Esophagus squamous epithelium (tissue), 5 donors: ENCODE measurements around the gene STARD13. TPM values are rescaled to one million over a fixed set of nuclear protein-coding genes. Genes with fewer than 3 reads are reported as not detected.

Source experiments
- DNase-seq: peaks from one replicate; lab custom pipeline; 2025; lab: John Stamatoyannopoulos, UW
- H3K27ac ChIP-seq, 4 donors: fragments of 200-600 bp; sonication (generic); one replicate each; pipeline ENCODE4 v1.5.1; 2016 to 2019; ENCODE audit warnings: mild to moderate bottlenecking in 1 of 4
- H3K27me3 ChIP-seq, 4 donors: fragments of 200-600 bp; sonication (generic); 1 replicate in 3 of 4; 2 replicates in 1 of 4; pipeline versions ENCODE4 v1.5.1 to v1.6.0; 2017 to 2021; ENCODE audit warnings: antibody characterized with exemption in 1 of 4
- H3K36me3 ChIP-seq, 3 donors: fragments of 200-600 bp; sonication (generic); one replicate each; pipeline ENCODE4 v1.5.1; 2016 to 2019
- H3K4me1 ChIP-seq, 3 donors: fragments of 200-600 bp; sonication (generic); one replicate each; pipeline ENCODE4 v1.5.1; 2017 to 2019
- H3K4me3 ChIP-seq, 4 donors: fragments of 200-600 bp; sonication (generic); 1 replicate in 3 of 4; 2 replicates in 1 of 4; pipeline ENCODE4 v1.5.1; 2016 to 2019; ENCODE audit warnings: mild to moderate bottlenecking in 2 of 4, moderate library complexity in 1 of 4
- H3K9me3 ChIP-seq, 3 donors: fragments of 200-600 bp; sonication (generic); one replicate each; pipeline ENCODE4 v1.5.1; 2016 to 2019
- CTCF ChIP-seq, 6 experiments: fragments of 450-650 bp in 4 of 6; fragments of 200-600 bp in 2 of 6; sonication (generic) in 2 of 6; IDR thresholded peaks; one replicate each; pipeline ENCODE4 v1.5.1; 2016 to 2019; ENCODE audit warnings: antibody characterized with exemption in 6 of 6, mild to moderate bottlenecking in 4 of 6, moderate library complexity in 4 of 6
- POLR2A ChIP-seq, 4 donors: fragments of 450-650 bp; IDR thresholded peaks; one replicate each; pipeline ENCODE4 v1.6.1; 2017; ENCODE audit warnings: antibody characterized with exemption in 4 of 4, mild to moderate bottlenecking in 4 of 4, moderate library complexity in 3 of 4
- WGBS, 2 donors: methylation state at CpG; one replicate each; pipeline ENCODE4 v1.1.5; 2018; 5-methylcytosine and 5-hydroxymethylcytosine counted together
- intact Hi-C: fragments of 100-400 bp; cut with DNase I; formaldehyde crosslinking; loops from one replicate; pipeline ENCODE4 v1.15.0; 2022
- total RNA-seq, 4 donors: library from RNA; depleted of rRNA; stranded (reverse); fragments of >200 nt; gene quantifications; one replicate each; pipeline ENCODE4 v1.1.0, GENCODE V29; 2016
- donor health status: DM: yes; HTN: yes; CAD: no.

The STARD13 gene
- total RNA-seq, 4 donors from 2014 or later, result 1.3 to 18.7 (median 4.4) TPM

GRCh38 chr13:33322543-33322809 lies 36.9 kb upstream of the STARD13 start:
- WGBS, 2 donors, result 66 to 73% methylated on average over 5 of the region's 5 CpGs
- TF ChIP-seq POLR2A (IDR thresholded peaks at IDR 0.05) (no peak), CTCF (IDR thresholded peaks at IDR 0.05) (no peak)
- peaks cover 0 to 8% (median 7%) of the 10 kb centered on the region in 3 donors for H3K4me1 ChIP-seq
- DNase-seq, result no peak
- no peaks in the 10 kb centered on the region for H3K27me3 ChIP-seq
- H3K9me3 ChIP-seq, result no peaks in the 10 kb centered on the region
- intact Hi-C loops, result no loop called here
- no peaks in the 10 kb centered on the region for H3K36me3 ChIP-seq
- H3K4me3 ChIP-seq, result peak overlapping the region in 1 of 4 donors; percentile 46
- peak overlapping the region in 3 of 4 donors; percentile 64 to 75 (median 71) for H3K27ac ChIP-seq

DNA sequence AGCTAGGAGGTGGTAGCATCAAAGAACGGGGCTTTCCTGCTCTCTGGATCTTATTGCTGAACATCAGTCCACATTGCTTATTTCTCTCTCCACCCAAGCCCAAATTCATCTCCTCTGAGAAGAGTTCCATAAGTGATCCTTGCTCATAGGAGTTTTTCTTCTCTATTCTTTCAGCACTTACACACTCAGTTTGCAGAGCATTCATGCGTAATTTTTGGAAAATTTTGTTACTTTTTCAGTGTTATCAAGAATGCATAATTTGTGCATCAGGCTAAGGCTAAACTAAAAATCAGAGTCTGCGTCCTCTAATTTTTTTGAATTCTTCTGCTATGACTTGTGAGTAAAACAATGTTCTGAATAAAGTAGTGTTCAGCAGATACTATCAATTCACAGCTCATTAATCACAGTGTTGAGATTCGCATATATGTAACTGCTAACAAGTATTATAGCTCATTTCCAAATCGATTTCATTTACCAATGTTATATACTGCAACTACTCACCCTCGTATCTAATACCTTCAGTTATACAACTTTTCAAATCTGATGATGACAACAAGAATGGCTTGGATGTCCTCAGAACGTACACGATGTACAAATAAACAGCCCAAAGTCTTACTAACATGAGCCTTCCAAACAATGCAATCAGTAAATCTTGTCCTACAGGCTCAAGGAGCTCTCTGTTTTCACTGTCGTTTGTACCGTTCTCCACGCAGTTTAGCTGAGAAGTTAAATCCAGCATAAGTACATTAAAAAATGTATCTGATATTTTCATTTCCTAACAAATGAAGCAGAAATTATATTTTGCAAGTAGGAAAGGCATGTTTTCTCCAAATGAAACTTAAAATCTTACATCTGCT lies 36.4 kb upstream of the STARD13 start:
- Histone ChIP-seq H3K36me3 (no peaks in the 10 kb centered on the region), H3K27ac (peak overlapping the region in 3 of 4 donors; percentile 64 to 75 (median 71)), H3K27me3 (no peaks in the 10 kb centered on the region), H3K9me3 (no peaks in the 10 kb centered on the region), H3K4me3 (peak overlapping the region in 1 of 4 donors; percentile 46), H3K4me1 (peaks cover 0 to 8% (median 7%) of the 10 kb centered on the region in 3 donors)
- TF ChIP-seq CTCF (IDR thresholded peaks at IDR 0.05) (no peak), POLR2A (IDR thresholded peaks at IDR 0.05) (no peak)
- no peak for DNase-seq
- intact Hi-C loops, result no loop called here
- WGBS, 2 donors, result 60 to 63% methylated on average over 11 of the region's 11 CpGs

DNA sequence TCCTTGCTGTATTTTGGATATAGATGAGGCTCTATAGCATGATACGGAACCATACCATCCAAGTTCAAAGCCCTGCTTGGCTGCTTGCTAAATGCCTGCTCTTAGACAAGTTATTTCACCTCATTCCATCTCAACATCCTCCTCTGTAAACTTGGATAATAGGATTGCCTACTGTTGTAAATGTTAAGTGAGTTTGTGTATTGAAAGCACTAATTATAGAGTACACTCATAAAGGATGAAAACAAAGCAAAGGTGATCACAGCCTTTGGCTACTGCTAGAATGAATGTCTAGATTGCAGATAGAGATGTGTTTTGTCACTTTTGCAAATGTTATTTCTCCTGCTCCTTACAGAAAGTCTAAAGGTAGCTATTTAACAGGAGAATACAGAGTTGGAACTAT lies 34.3 kb upstream of the STARD13 start:
- intact Hi-C loops, result no loop called here

DNA sequence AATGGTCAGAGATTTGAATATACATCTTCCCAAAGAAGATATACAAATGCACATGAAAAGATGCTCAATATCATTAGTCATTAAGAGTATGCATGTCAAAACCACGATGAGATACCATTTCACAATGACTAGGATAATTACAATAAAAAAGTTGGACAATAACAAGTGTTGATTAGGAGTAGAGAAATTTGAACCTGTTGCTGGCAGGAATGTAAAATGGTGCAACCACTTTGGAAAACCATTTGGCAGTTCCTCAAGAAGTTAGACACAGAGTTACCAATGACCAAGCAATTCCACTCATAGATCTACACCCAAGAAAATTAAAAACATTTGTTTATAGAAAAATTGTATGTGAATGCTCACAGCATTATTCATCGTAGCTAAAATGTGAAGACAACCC lies 33.2 kb upstream of the STARD13 start:
- TF ChIP-seq POLR2A (IDR thresholded peaks at IDR 0.05) (no peak), CTCF (IDR thresholded peaks at IDR 0.05) (no peak)
- no peak for DNase-seq
- Histone ChIP-seq H3K36me3 (no peaks in the 10 kb centered on the region), H3K9me3 (no peaks in the 10 kb centered on the region), H3K4me3 (no peak overlapping the region), H3K4me1 (peaks cover 0 to 8% (median 3%) of the 10 kb centered on the region in 3 donors), H3K27ac (no peak overlapping the region), H3K27me3 (no peaks in the 10 kb centered on the region)
- 57 to 67% methylated on average over 2 of the region's 2 CpGs for WGBS, 2 donors
- intact Hi-C loops, result no loop called here

More for the DNA sequence above, 34.3 kb upstream of the STARD13 start:
- Histone ChIP-seq H3K27me3 (no peaks in the 10 kb centered on the region), H3K4me3 (no peak overlapping the region), H3K36me3 (no peaks in the 10 kb centered on the region), H3K27ac (no peak overlapping the region), H3K4me1 (peaks cover 0 to 8% (median 7%) of the 10 kb centered on the region in 3 donors), H3K9me3 (no peaks in the 10 kb centered on the region)
- no peak for DNase-seq
- TF ChIP-seq CTCF (IDR thresholded peaks at IDR 0.05) (no peak), POLR2A (IDR thresholded peaks at IDR 0.05) (no peak)
- 96 to 100% methylated on average over 1 of the region's 1 CpG for WGBS, 2 donors

- no peak overlapping the region for H3K27ac ChIP-seq
- H3K4me3 ChIP-seq, result no peak overlapping the region
- H3K36me3 ChIP-seq, result no peaks in the 10 kb centered on the region
- 69 to 74% methylated on average over 3 of the region's 3 CpGs for WGBS, 2 donors
- intact Hi-C loops, result no loop called here
- no peaks in the 10 kb centered on the region for H3K9me3 ChIP-seq
- peaks cover 0 to 8% (median under 1%) of the 10 kb centered on the region in 3 donors for H3K4me1 ChIP-seq
- DNase-seq, result no peak
- TF ChIP-seq CTCF (IDR thresholded peaks at IDR 0.05), result no peak
- no peak for TF ChIP-seq POLR2A (IDR thresholded peaks at IDR 0.05)
- H3K27me3 ChIP-seq, result no peaks in the 10 kb centered on the region
Observed at GRCh38 chr13:33318037-33318436, 32.5 kb upstream of the STARD13 start.
